ENCODE results near the gene AP4B1. TPM values are rescaled to one million over a fixed set of nuclear protein-coding genes. Genes with fewer than 3 reads are reported as not detected.

AP4B1 gene
- total and polyA plus RNA-seq, 9 of the 15 experiments (the other 6 are each of a cell fraction or from before 2014, with no cell fraction given): 15.8 to 36.5 (median 24.6) TPM

- no peak for TF ChIP-seq ZNF518B (CRISPR knock-in tag; IDR thresholded peaks at IDR 0.05)
- 0 out of 2 replicates have a peak, but pooled peaks have one; percentile 32 for TF ChIP-seq JUND (IDR thresholded peaks at IDR 0.05; ENCODE audit: borderline replicate concordance, low read depth, low read length)
- TF ChIP-seq JUND (tag; IDR thresholded peaks at IDR 0.05; ENCODE audit: borderline replicate concordance, low read depth, low read length): no peak
- no peak for TF ChIP-seq ZNF584 (CRISPR knock-in tag; IDR thresholded peaks at IDR 0.05; ENCODE audit: low read depth)
- no peak for TF ChIP-seq ZBTB34 (CRISPR knock-in tag; IDR thresholded peaks at IDR 0.05)
- TF ChIP-seq ARID1B (IDR thresholded peaks at IDR 0.05): peak; percentile 62
- no peak for TF ChIP-seq HOMEZ (CRISPR knock-in tag; IDR thresholded peaks at IDR 0.05)
- 0 out of 2 replicates have a peak, but pooled peaks have one; percentile 33 for TF ChIP-seq NBN (IDR thresholded peaks at IDR 0.05; ENCODE audit: low read depth)
- no peak for TF ChIP-seq KLF6 (CRISPR knock-in tag; IDR thresholded peaks at IDR 0.05; ENCODE audit: borderline replicate concordance)
- TF ChIP-seq BRF1 (IDR thresholded peaks at IDR 0.05; ENCODE audit: borderline replicate concordance, extremely low read depth, insufficient read length): no peak
- no peak for TF ChIP-seq AFF4 (CRISPR knock-in tag; IDR thresholded peaks at IDR 0.05)
- peak; percentile 32 for TF ChIP-seq PKNOX1 (IDR thresholded peaks at IDR 0.05)
- no peak for TF ChIP-seq ZSCAN29 (IDR thresholded peaks at IDR 0.05)
- TF ChIP-seq EHMT2 (IDR thresholded peaks at IDR 0.05): peak; percentile 80
These were observed 13.6 kb upstream of the AP4B1 start (continued) for GRCh38 chr1:113918243-113918642.

Data from K562 (cell line).